Measurements from ENCODE around the gene MAP2.

GRCh38 chr2:209422191-209422754 is 1.6 kb upstream of the MAP2 start:
- TF ChIP-seq CTCF (IDR thresholded peaks at IDR 0.05): no peak
- no peak for TF ChIP-seq POLR2A (IDR thresholded peaks at IDR 0.05)
- TF ChIP-seq EP300 (IDR thresholded peaks at IDR 0.05; ENCODE audit: low read depth): no peak

Data from transverse colon (tissue), 3 donors.